ENCODE measurements around the gene ADRA2C.

DNA sequence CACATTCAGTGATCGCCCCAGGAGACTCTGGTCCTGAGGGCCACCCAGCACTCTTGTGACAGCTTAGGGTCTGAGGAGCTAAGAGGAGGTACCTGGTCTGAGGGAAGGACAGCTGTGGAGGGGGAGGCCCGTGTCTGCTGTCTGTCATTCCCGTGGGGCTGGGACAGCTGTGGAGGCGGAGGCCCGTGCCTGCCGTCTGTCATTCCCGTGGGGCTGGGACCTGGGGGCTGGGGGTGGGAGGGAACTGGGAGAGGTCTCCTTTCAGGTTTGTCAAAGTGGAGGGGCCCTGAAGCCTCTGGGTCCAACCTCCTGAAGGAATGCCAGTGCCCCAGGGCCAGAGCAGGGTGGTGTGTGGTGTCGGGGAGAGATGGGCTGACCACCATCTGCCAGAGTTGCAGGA lies 45.0 kb upstream of the ADRA2C start:
- TF ChIP-seq, protein P1, sequence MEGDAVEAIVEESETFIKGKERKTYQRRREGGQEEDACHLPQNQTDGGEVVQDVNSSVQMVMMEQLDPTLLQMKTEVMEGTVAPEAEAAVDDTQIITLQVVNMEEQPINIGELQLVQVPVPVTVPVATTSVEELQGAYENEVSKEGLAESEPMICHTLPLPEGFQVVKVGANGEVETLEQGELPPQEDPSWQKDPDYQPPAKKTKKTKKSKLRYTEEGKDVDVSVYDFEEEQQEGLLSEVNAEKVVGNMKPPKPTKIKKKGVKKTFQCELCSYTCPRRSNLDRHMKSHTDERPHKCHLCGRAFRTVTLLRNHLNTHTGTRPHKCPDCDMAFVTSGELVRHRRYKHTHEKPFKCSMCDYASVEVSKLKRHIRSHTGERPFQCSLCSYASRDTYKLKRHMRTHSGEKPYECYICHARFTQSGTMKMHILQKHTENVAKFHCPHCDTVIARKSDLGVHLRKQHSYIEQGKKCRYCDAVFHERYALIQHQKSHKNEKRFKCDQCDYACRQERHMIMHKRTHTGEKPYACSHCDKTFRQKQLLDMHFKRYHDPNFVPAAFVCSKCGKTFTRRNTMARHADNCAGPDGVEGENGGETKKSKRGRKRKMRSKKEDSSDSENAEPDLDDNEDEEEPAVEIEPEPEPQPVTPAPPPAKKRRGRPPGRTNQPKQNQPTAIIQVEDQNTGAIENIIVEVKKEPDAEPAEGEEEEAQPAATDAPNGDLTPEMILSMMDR (IDR thresholded peaks at IDR 0.05; ENCODE audit: poor library complexity, severe bottlenecking) = no peak
- TF ChIP-seq, protein P2, sequence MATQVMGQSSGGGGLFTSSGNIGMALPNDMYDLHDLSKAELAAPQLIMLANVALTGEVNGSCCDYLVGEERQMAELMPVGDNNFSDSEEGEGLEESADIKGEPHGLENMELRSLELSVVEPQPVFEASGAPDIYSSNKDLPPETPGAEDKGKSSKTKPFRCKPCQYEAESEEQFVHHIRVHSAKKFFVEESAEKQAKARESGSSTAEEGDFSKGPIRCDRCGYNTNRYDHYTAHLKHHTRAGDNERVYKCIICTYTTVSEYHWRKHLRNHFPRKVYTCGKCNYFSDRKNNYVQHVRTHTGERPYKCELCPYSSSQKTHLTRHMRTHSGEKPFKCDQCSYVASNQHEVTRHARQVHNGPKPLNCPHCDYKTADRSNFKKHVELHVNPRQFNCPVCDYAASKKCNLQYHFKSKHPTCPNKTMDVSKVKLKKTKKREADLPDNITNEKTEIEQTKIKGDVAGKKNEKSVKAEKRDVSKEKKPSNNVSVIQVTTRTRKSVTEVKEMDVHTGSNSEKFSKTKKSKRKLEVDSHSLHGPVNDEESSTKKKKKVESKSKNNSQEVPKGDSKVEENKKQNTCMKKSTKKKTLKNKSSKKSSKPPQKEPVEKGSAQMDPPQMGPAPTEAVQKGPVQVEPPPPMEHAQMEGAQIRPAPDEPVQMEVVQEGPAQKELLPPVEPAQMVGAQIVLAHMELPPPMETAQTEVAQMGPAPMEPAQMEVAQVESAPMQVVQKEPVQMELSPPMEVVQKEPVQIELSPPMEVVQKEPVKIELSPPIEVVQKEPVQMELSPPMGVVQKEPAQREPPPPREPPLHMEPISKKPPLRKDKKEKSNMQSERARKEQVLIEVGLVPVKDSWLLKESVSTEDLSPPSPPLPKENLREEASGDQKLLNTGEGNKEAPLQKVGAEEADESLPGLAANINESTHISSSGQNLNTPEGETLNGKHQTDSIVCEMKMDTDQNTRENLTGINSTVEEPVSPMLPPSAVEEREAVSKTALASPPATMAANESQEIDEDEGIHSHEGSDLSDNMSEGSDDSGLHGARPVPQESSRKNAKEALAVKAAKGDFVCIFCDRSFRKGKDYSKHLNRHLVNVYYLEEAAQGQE (IDR thresholded peaks at IDR 0.05; ENCODE audit: borderline replicate concordance) = no peak
- TF ChIP-seq POLR2AphosphoS5 (IDR thresholded peaks at IDR 0.05) = no peak

All from neural cell (in vitro differentiated cells).